Loucy (cell line): ENCODE data around the gene NAT16.

Experiments used
- CTCF ChIP-seq: fragments of 200-600 bp; sonication (generic); conservative IDR thresholded peaks from 2 replicates; pipeline ENCODE4 v1.5.1; 2014; ENCODE audit warnings: mild to moderate bottlenecking, antibody characterized with exemption, low read length
- EZH2phosphoT487 ChIP-seq: fragments of 200-600 bp; IDR thresholded peaks from 2 replicates; pipeline ENCODE4 v1.6.1; 2018; ENCODE audit warnings: antibody characterized with exemption, mild to moderate bottlenecking, moderate library complexity, borderline replicate concordance

- TF ChIP-seq CTCF, result no peak
- TF ChIP-seq EZH2phosphoT487, result no peak
Measured at GRCh38 chr7:101165958-101166647, 14.0 kb downstream of the NAT16 start.
